Measurements from ENCODE around the gene VWA8.

VWA8 gene

DNA sequence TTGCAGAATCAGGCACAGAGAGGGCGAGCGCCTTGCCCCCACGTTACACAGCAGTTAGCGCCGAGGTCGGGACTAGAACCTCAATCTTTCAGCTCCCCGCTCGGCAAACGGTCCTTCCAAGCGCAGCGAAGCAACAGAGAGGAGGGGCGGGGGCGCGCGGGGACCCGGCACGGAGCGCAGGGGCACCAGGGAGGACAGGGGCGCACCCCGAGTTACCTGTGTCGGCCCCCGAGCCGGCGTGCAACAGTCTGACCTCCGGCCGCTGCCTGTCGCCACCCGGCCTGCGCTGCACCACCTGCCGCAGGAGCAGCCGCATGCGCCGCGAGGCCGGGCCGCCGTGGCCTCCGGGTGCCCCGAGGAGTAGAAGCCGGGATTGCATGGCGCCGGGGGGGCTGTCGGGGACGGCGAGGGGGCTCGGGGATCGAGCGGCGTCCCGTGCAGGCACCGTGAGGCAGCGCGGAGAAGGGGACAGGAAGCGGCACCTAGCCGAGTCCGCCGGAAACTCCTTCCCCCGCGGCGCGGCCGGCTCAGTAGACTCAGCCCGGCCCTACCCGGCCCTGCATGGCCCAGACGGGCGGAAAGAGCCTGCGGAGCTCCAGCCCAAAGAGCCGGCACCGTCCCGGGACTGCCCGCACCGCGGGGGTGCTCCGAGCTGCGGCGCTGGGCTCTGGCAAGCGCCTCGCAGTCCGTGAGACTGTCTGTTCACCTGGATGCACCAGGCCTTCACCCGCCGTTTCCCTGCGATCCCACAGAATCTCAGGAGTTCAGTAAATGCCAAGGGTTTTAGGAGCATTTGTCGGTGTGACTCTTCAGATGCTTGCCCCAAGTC is at the start of gene VWA8:
Gene VWA8, minus strand, starts transcription at position 473 of the 829 bp plus-strand sequence. Its CDS starts 94 bp downstream, at position 379.
- POLR2A ChIA-PET = no interaction called here

DNA sequence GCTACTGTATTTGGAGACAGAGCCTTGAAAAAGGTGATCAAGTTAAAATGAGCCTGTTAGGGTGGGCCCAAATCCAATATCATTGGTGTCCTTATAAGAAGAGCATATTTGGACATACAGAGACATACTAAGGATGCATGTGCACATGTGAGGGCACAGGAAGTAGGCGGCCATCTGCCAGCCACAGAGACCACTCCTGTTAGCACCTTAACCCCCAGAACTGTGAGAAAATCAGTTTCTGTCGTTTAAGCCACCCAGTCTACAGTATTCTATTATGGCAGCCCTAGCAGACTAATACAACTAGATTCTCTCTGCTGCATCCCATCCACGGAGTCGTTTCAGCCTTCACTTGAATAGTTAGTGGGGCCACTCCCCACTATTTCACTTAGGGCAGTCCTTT is 48.1 kb upstream of the VWA8 start:
- TF ChIP-seq, protein P1, sequence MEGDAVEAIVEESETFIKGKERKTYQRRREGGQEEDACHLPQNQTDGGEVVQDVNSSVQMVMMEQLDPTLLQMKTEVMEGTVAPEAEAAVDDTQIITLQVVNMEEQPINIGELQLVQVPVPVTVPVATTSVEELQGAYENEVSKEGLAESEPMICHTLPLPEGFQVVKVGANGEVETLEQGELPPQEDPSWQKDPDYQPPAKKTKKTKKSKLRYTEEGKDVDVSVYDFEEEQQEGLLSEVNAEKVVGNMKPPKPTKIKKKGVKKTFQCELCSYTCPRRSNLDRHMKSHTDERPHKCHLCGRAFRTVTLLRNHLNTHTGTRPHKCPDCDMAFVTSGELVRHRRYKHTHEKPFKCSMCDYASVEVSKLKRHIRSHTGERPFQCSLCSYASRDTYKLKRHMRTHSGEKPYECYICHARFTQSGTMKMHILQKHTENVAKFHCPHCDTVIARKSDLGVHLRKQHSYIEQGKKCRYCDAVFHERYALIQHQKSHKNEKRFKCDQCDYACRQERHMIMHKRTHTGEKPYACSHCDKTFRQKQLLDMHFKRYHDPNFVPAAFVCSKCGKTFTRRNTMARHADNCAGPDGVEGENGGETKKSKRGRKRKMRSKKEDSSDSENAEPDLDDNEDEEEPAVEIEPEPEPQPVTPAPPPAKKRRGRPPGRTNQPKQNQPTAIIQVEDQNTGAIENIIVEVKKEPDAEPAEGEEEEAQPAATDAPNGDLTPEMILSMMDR (IDR thresholded peaks at IDR 0.05; ENCODE audit: control extremely low read depth, extremely low read depth, low read depth, missing control alignments) = no peak
- no peak for DNase-seq (ENCODE audit: extremely low spot score)
- ChIA-PET CTCF (no interaction called here), POLR2A (no interaction called here)

More for the DNA sequence above, at the start of gene VWA8:
- CTCF ChIA-PET = interaction anchor here (0.7 to 2.8 kb wide), 7 partner anchors 9 to 63 kb away, joined by 3 to 13 read pairs (median 3); no protein-coding TSS in a partner anchor
- TF ChIP-seq, protein P1 (IDR thresholded peaks at IDR 0.05; ENCODE audit: control extremely low read depth, extremely low read depth, low read depth, missing control alignments) = no peak
- peak; percentile 89 for DNase-seq (ENCODE audit: extremely low spot score)

DNA sequence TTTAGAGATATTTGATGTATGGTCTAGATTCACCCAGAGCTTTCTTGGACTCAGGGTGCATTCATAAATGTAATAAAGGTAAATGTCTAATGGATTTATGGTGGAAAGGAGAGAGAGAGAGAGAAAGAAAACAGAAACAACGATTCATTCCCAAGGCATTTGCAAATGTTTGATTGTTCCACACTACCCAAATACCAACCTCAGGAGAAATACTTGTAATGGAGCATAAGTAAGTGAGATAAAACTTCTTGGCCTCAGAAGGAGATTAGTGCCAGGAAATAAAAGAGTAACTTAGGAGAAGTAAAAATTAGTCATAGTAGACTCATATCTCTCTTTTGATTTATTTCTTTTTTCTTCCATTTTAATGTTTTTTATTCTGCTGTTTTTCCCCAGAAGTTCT is 46.9 kb upstream of the VWA8 start:
- TF ChIP-seq, protein P1 (IDR thresholded peaks at IDR 0.05; ENCODE audit: control extremely low read depth, extremely low read depth, low read depth, missing control alignments) = no peak
- ChIA-PET POLR2A (no interaction called here), CTCF (no interaction called here)
- no peak for DNase-seq (ENCODE audit: extremely low spot score)

DNA sequence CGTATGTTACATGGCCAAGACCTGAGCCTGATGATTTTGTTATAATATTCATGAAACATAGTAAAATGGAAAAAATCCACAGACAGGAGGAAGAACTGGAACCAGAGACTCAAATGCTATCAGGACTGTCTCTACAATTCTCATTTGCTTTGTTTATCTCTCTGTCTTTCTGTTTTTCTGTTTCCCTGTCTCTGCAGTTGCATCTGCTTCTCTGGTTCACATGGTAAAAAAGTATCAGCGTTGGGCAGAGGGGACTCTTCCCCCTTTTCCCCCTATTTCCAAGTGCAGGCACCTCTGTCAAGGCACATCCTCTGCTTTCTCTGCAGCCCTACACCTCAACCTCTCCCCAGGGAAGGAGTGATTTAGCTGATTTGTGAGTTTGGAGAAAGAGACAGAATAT is 41.2 kb upstream of the VWA8 start:
- no peak for DNase-seq (ENCODE audit: extremely low spot score)
- TF ChIP-seq, protein P1 (IDR thresholded peaks at IDR 0.05; ENCODE audit: control extremely low read depth, extremely low read depth, low read depth, missing control alignments) = no peak
- CTCF ChIA-PET = interaction anchor here (1.4 to 1.6 kb wide), 2 partner anchors 11 to 13 kb away, joined by 3 to 9 read pairs; no protein-coding TSS in a partner anchor
- POLR2A ChIA-PET = interaction anchor here (0.7 kb wide), 1 partner anchor 16 kb away, joined by 3 read pairs; no protein-coding TSS in a partner anchor

DNA sequence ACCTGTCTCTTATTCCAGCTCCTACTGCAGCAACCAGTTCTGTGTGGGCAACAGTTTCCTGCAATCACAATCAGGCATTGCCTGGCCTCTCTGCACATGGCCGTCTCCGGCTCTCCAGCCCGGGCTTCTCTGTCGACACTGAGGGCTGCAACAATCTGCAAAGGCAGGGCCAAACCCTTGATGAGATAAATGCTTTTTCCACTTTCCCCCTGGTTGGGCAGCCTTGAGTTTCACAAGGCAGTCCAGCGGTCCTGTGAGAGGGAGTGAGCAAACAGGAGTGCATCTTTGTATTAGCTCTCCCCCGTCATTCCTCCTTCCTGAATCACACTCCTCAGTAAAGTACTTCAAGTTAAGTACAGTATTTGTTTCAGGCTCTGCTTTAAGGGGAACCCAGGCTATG is 40.7 kb upstream of the VWA8 start:
- TF ChIP-seq, protein P1 (IDR thresholded peaks at IDR 0.05; ENCODE audit: control extremely low read depth, extremely low read depth, low read depth, missing control alignments) = no peak
- DNase-seq (ENCODE audit: extremely low spot score) = no peak
- POLR2A ChIA-PET = interaction anchor here (0.7 kb wide), 1 partner anchor 15 kb away, joined by 3 read pairs; no protein-coding TSS in a partner anchor
- CTCF ChIA-PET = interaction anchor here (1.4 kb wide), 1 partner anchor 11 kb away, joined by 3 read pairs; no protein-coding TSS in a partner anchor

DNA sequence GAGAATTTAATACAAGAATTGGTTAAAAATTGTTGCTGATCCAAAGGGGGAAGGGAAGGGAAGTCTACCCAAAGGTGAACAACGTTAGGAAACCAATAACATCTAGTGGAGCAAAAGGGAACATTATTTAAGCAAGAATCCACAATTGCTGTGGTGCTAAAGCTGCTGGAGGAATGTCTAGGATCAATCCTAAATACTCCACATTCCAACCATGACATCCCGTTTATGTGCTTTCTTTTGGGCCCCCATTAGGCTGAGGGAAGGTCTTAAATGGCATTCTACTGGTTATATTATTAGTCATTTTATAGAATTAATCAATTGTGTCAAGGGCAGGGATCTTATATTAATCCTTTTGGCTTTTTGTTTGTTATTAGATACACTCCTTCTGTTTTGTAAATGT is 39.9 kb upstream of the VWA8 start:
- ChIA-PET POLR2A (no interaction called here), CTCF (interaction anchor here (1.4 kb wide), 1 partner anchor 10 kb away, joined by 3 read pairs; no protein-coding TSS in a partner anchor)
- no peak for DNase-seq (ENCODE audit: extremely low spot score)
- TF ChIP-seq, protein P1 (IDR thresholded peaks at IDR 0.05; ENCODE audit: control extremely low read depth, extremely low read depth, low read depth, missing control alignments) = no peak
